GM19324 (cell line): ENCODE measurements around the gene NME4.
"Not testable (repeated sequence)": the region's sequence is repeated elsewhere in the genome, so short reads cannot be mapped to it uniquely, and the experiment has no call there.

ENCODE experiments used
- ATAC-seq: cut with Tn5 transposase; IDR thresholded peaks from one replicate; pipeline ENCODE4 v1.9.1; 2021; ENCODE audit warnings: mild to moderate bottlenecking, moderate library complexity; ENCODE audit not compliant: unreplicated experiment, low FRiP score

The NME4 gene

GRCh38 chr16:397135-397661 is at the start of gene NME4:
NME4 (plus strand) TSS chr16:397199; CDS start chr16:397223, 24 bp downstream.
- ATAC-seq = no peak

- no peak for ATAC-seq
Measured at GRCh38 chr16:347203-347602, 49.8 kb upstream of the NME4 start.

GRCh38 chr16:348495-348894 is 48.5 kb upstream of the NME4 start:
- not testable (repeated sequence) for ATAC-seq

GRCh38 chr16:349211-349610 is 47.8 kb upstream of the NME4 start:
- ATAC-seq = no peak

- no peak for ATAC-seq
Measured at GRCh38 chr16:350203-350602, 46.8 kb upstream of the NME4 start.

- ATAC-seq = peak; percentile 32
Measured at GRCh38 chr16:351804-352520, 45.0 kb upstream of the NME4 start.

- ATAC-seq = peak; percentile 62
Measured at GRCh38 chr16:352547-353403, 44.2 kb upstream of the NME4 start, which contains the start of gene AXIN1. AXIN1 (minus strand) TSS chr16:352723; CDS start chr16:347025, 5,698 bp downstream.

- peak; percentile 11 for ATAC-seq
Measured at GRCh38 chr16:353404-354290, 43.4 kb upstream of the NME4 start.

GRCh38 chr16:354291-354881 is 42.6 kb upstream of the NME4 start:
- no peak for ATAC-seq

GRCh38 chr16:354971-355461 is 42.0 kb upstream of the NME4 start:
- ATAC-seq = no peak

GRCh38 chr16:356741-357140 is 40.3 kb upstream of the NME4 start:
- ATAC-seq = no peak

GRCh38 chr16:359067-359763 is 37.8 kb upstream of the NME4 start:
- no peak for ATAC-seq

GRCh38 chr16:359871-360697 is 36.9 kb upstream of the NME4 start:
- no peak for ATAC-seq

GRCh38 chr16:360698-361336 is 36.2 kb upstream of the NME4 start:
- ATAC-seq = no peak

- no peak for ATAC-seq
Measured at GRCh38 chr16:361341-361871, 35.6 kb upstream of the NME4 start.

GRCh38 chr16:361872-362701 is 34.9 kb upstream of the NME4 start:
- ATAC-seq = no peak

- not testable (repeated sequence) for ATAC-seq
Measured at GRCh38 chr16:362702-362999, 34.3 kb upstream of the NME4 start.
